Right lobe of liver (tissue), 4 donors: ENCODE data around the gene NCS1.

Source experiments
- CTCF ChIP-seq, 4 donors: fragments of 200-600 bp in 3 of 4; fragments of 450-650 bp in 1 of 4; IDR thresholded peaks; one replicate each; pipeline versions ENCODE4 v1.5.1 to v1.8.0; 2016 to 2022; ENCODE audit warnings: antibody characterized with exemption in 4 of 4, mild to moderate bottlenecking in 2 of 4
- POLR2A ChIP-seq: fragments of 450-650 bp; IDR thresholded peaks from one replicate; pipeline ENCODE4 v1.6.1; 2017; ENCODE audit warnings: antibody characterized with exemption, mild to moderate bottlenecking
- donor health status: DM: no; HTN: no; CAD: no.
- donor health status: DM: no; HTN: no; CAD: no.
- donor health status: DM: no; HTN: yes; CAD: no.

GRCh38 chr9:130262771-130263170, 90.6 kb downstream of the NCS1 start:
- TF ChIP-seq CTCF (IDR thresholded peaks at IDR 0.05) (no peak), POLR2A (no peak)
